Activated CD8-positive, alpha-beta memory T cell treated with anti-CD3 and anti-CD28 coated beads, Interleukin-2, amount 50 U/mL, for 24 hours (primary cell): ENCODE measurements around the gene SIM2.

Experiments used
- DNase-seq: peaks from one replicate; pipeline ENCODE4 v3.0.0-alpha.2; 2020; ENCODE audit errors: extremely low read depth

Gene SIM2

DNA sequence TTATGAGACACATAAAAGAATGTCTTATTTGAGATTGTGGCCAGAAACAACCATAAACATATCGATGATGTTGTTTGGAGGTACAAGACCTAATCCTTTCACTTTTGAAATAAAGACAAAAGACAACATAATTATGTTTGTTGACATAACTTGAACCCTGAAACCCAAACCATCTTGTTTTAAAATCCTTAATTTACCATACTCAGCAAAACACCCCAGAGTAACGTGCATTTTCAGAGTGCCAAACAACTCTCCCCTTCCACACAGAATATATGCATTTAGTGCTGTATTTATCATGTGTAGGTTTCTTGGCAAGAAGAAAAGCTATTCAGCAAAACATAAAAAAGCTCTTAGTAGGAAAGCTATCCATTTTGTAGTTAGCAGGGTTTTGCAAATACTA lies 17.5 kb downstream of the SIM2 start:
- DNase-seq: no peak

DNA sequence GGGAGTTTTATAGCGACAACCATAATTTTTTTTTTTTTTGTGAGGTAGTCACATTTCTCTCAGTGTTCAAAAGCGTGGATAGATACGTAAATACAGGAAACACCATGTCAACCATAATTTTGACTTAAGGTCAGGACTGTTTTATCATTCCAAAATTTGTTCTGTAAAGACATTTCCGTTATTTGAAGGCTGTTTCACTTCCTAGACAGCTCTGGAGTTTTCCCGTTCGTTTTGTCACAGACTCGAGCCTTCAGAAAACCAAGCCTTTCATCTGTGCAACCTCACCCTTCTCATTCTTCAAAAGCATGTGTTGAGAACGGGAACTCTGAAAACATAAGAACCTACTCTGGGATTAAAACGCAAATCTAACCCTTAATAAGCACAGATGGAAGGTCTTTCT lies 17.9 kb downstream of the SIM2 start:
- no peak for DNase-seq

DNA sequence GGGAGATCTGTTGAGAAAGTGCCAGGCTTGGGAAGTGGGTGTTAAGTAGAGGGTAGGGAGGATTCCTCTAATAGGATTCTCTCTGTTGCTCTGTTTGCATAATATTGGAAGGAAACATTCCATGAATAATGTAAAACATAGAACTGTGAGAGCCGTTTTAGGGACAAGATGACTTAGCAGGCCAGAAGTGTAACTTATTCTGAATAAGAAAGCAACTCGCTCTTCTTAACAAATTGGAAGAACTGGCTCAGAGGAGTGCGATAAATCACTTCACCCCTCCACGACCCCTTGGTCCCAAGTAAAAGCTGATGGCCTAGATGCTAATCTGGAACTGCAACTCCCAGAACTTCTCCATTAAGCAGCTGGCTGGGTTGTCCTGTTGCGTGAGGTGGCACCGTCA lies 19.1 kb downstream of the SIM2 start:
- no peak for DNase-seq

DNA sequence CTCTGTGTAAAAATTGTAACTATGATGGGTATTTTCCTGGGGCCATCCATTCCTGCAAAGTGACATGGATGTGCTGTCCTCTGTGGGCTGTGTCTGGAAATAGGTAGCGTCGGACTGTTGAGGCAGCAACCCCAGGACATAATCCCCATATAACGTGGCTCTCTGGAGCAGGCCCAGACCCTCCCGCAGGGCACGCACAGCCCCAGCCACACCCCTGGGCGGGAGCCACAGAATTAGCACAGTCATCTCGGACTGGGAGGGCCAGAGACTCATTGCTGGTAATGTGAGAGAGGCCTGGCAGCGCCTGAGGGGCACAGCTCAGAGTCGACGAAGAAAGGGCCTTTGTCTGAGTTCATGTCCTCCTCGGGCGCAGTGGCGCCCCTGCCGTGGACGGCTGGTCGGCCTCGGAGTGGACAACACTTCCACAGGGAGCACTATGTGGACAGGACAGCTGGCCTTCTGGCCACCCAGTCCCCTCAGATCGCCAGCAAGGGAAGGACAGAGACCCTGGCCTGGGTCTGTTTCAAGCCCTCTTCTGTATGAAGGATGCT lies 20.1 kb downstream of the SIM2 start:
- no peak for DNase-seq

DNA sequence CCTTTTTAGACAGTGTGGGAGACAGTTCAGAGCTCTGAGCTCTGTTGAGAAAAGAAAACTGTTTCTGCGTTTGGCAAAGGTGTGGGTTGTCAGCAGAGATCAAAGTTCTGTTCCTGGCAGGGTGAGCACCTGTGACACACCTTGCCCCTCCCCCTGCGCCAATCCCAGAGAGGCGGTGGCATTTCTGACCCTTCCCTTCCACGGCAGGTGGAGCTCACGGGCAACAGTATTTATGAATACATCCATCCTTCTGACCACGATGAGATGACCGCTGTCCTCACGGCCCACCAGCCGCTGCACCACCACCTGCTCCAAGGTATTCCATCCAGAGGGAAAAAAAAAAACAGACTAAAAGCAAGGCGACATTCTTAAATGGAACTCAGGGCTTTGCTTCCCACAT lies 20.7 kb downstream of the SIM2 start:
- no peak for DNase-seq

DNA sequence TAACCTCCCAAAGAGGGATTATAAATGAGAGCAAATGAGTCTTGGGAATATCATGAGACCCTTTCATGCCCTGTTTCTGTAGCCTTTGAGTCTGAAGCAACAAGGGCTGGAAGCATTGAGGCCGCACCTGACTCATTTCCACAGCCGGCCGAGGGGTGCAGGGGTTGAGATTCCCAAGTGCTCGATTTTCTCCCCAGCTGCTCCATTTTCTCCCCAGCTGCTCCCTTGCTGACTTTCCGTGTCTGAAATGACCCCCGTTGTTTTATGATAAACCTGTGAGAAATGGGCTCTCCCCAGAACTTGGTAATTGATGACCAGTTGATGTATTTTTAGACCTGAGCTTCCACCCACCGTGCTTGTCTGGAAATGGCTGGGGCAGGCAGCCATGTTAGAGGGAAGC lies 22.9 kb downstream of the SIM2 start:
- no peak for DNase-seq

DNA sequence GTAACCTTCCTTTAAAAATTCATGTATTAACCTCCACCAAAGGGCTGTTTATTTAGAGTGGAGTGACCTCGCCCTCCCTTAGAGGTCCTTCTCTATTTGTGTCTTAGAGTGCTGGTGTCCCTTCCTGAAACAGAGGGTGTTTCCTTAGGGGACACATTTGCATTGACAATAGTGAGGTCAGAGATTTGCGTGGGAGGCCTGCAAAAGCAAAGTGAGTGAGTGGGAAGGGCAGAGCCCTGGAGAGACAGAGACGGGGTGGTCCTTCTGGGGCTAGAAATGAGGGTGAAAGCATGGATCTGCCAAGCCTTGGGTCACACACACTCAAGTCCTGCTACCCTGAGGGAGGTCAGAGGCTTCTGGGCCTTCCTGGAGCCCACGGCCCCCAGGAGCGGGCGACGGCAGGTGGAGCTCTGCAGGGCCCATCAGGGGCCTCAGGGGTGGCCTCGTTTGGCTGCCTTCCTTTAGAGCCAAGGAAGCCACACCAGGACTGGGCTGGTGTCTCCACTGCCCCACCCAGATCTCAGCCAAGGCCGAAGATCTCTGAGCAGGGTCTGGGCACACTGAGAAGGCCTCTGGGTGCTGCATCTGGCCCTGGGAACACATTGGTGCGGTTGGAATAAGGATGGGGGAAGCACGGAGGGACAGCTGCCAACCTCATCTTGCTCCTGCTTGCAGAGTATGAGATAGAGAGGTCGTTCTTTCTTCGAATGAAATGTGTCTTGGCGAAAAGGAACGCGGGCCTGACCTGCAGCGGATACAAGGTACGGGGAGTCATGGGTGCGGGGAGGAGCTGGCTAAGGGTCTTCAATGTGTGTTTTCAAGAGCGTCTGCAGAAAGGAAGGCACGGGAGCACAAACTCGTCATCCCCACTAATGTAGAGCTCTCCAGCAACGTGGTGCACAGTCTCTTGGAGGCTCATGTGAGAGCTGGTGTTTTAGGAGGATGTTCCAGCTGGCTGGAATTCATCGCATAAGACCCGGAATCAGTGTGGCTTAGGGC lies 23.8 kb downstream of the SIM2 start:
- no peak for DNase-seq

DNA sequence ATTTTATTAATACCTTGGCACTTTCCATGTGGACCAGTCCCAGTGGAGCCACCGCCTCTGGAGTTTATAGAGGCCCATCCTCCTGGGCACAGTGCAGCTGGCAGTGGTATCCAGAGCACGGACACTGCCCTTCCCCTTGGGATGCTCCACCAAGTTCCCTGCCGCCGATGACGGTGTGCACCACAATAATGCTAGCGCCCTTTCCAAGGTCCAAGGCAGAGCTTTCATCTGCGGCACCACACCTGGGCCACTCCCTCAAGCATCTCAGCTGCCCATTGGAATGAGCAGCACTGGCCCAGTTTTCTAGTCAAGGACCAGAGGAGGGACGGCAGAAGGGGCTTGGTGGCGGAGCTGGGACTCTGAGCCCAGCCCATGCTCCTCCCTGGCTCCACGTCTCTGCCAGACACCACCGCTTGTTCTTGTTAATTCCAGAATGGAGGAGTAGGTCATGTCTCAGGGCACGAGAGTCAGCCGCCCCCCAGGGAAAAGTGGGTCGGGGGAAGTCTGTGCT lies 24.5 kb downstream of the SIM2 start:
- DNase-seq: no peak

DNA sequence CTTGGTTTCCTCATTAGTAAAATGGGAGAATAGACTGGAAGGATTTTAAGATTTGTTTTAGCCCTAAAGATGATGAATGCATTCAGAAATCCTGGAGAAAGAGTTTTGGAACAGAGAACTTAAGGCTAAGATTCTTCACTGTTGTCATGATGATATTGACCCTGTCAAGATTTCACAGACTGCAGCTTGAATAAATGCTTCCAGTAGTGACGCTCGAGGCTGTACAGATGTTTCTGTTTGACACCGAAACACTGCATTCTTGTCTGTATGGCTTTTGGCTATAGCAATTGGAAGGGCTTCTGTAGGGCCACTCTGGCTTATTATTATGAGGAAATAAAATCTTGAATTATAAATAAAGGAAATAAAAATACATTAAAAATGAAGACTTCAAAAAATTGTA lies 25.7 kb downstream of the SIM2 start:
- DNase-seq: no peak

DNA sequence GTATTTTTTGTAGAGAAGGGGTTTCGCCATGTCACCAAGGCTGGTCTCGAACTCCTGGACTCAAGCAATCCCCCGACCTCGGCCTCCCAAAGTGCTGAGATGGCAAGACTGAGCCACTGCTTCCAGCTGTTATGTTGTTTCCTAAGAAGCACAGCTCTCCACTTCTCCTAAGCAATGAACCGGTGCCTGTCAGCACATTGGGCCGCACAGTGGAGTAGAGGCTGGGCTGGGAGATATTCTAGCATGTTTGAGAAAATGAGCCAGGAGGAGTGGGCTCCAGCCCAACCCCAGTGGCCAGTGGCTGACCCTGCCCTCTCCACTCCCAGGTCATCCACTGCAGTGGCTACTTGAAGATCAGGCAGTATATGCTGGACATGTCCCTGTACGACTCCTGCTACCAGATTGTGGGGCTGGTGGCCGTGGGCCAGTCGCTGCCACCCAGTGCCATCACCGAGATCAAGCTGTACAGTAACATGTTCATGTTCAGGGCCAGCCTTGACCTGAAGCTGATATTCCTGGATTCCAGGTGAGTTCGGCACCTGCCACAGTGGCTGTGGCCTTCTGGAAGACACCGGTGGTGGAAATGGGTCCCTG lies 27.0 kb downstream of the SIM2 start:
- no peak for DNase-seq

DNA sequence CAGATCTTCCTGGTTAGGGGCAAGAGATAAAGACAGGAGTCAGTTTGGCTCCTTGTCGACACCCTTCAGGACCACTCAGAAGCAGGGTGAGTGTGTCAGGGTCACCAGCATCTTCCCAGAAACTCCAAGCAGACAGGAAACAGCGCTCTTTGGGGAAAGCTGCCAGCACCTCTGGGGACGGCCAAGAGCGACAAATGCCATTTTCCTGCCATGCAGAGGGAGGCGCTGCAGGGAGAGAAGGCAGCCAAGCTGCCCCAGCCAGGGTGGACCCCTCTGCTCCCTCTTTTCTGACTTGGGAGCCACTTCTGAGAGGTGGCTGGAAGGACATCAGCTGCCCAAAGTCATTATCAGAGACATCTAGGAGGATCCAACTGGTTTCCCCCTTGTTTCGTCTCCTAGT lies 29.0 kb downstream of the SIM2 start:
- no peak for DNase-seq

DNA sequence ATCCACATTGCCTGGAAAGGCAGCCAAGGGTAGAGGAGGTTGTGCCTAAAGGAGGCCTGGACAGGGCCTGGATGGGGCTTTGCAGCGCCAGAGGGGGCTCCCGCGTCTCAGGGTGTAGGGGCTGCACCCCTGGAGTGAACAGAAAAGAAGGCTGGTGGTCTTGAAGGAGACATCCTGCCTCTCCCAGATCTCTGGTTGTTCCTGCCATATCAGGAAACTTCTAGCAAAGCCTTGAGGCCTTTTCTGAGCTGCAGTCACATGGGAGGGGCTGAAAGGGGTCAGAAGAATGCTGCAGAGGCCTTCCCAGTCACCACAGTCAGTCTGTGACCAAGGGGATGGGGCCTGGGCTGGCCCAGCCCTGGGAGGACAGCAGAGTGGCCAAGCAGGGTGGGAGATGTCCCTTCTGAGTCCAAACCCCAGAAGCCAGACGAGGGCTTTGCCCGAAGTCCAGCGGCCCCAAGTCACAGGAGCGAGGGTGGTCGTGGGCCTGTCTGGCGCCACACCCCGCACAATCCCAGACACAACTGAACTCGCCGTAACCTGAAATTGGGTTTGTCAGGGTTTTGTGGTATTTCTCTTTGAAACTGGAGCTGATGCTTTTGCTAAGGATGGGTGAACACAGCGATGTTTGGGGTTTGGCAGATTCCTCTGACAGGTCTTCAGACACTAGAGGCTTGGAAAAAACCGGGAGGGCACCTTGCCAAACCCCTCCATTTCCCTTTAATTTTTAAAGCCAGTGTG lies 29.6 kb downstream of the SIM2 start:
- DNase-seq: no peak

DNA sequence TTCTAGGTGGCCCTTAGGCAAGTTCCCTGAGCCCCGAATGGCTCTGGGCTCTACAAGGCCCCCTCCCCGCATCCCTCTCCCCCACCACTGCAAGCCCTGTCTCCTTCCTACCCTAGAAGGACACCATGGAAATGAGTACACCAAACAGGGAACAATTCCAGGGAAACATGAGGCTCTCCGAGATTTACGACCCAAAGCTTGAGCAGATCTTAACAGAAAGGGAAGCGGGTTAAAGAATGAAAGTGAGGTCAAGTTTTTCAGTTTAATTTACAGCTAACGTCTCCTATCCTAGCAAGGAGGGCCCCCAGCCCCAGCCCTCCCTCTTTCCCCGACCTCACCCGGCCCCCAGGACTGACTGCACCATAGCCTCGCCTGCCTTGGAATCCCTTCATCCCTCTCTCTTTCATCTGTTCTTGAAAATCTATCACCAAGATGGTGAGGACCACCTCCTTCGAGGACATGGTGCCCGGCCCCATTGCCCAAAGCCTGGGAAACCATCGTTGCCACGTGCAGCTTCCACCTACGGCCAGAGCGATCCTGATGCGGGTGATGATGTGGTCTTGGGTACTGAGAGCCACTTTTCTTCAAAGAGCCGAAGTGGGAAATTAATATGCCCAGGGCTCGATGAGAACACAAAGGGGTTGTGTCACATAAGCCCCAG lies 30.5 kb downstream of the SIM2 start:
- no peak for DNase-seq

DNA sequence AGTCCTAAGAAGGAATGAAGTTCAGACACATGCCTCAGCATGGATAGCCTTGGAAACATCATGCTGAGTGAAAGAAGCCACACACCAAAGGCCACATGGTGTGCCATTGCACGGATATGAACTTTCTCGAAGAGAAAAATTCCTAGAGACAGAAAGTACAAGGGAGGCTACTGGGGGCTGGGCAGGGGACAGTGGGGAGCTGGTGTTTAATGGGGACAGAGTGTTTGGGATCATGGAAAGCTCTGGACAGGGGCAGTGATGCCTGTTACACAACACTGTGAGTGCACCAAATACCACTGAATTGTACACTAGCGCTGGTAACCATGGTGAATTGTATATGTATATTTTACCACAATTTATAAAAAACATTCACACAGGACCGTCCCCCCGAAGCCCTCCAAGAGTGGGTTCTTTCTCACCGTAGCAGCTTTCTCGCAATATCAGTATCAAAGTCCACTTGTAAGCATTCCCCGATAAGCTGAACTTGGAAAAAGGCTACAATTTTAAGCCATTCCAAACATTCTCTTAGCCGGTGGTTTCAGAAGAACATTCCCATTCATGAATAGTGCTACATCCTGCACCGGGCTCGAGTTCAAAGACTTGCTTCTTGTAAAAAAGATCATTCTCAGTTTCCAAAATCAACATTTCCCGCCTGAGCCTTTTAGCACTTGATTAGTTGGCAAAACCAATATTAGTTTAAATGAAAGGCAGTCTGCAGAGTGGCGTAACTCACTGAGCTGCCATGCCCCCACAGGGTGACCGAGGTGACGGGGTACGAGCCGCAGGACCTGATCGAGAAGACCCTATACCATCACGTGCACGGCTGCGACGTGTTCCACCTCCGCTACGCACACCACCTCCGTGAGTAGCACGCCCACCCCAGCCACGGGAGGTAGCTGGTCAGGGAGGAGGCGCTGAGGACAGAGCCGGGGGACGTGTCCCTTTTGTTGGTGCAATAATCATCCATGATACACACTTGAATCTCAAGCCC lies 31.7 kb downstream of the SIM2 start:
- DNase-seq: no peak

DNA sequence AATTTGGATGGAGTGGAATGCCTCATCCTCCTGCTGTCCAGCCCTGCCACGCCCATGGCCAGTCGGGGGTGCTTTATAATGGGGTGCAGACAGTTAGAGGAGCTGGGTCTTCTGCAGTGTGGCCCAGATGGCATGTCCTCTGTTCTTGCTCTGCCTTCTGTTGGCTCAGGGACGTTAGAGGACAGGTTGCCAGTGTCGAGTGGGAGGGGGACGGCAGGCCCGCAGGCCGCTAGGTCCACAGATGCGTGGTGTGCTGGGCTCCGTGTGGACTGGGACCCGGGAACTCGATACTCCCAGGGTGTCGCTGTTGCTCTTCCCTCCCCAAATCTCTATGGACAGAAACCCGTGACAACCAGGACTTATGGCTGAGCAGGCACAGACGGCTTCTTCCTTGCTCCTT lies 33.3 kb downstream of the SIM2 start:
- no peak for DNase-seq

DNA sequence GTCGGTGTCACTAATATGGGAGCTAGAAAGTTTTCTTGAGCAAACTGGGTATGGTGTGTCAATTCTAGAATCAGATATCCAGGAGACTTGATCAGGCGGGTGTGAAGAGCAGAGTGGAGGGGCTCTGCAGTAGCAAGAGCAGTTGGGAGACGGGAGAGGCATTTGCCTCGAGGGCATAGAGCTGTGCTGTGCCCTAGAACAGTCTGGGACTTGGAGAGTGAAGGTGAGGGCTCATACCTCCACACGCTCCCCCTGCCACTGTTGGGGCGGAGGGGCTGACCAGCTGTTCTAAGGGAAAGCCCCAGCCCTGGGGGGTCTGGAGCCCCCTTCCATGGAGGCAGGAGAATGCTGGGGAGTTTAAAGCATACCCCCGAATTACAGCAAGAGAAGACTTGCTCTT lies 33.8 kb downstream of the SIM2 start:
- no peak for DNase-seq

DNA sequence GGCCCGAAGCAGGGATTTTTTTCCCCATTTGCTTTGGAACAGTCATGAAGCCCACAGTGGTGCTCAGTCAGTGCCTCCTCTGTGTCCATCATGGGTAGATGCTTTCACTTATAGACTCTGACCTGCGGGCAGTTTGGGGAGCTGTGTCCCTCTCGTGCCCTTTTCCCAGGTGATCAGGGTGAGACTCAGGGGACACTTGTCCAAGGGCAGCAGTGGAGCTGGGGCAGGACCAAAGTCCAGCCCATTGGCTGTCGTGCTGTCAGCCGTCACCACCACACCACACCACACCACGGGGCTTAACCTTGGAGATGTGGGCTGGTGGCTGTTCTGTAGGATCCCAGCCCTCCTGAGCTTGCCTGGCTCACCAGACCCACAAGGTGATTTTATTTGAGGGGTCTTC lies 34.9 kb downstream of the SIM2 start:
- DNase-seq: no peak

DNA sequence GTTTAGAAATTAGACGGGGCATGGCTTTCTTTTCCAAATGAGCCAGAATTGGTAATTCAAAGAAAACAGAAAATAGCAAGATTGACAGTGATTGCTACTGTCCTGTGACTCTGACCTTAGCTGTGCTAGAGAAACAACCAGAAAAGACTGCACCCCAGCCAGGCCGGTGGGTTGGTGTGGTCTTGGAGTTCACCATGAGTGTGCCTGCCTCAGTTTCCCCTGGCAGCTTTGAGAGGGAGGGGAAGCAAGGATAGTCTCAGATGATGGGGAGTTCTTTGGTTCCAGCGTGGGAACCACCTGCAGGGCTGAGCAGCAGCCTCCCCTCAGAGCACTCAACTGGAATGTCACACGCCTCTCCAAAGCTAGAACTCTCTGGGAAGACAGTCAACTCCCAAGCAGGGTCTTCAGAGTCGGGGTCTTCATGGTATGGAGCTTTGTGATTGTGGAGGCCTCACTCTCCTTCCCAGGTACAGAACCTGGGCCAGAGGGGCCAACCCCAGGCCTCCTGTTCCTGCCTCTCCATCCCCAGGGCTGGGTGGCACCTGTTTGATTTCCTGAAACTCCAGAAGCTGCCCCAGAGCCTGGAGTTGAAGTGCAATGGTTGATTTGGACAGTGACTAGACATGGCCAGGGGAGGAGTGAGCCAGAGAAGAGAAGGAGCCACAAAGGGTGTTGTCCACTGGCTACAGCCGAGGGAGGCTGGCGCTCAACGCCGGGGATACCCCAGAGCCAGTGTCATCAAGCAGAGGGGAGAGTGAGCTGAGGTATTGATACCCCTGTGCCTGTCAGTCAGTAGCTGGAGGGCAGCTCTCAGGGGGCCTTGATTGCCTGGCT lies 35.7 kb downstream of the SIM2 start:
- DNase-seq: no peak

DNA sequence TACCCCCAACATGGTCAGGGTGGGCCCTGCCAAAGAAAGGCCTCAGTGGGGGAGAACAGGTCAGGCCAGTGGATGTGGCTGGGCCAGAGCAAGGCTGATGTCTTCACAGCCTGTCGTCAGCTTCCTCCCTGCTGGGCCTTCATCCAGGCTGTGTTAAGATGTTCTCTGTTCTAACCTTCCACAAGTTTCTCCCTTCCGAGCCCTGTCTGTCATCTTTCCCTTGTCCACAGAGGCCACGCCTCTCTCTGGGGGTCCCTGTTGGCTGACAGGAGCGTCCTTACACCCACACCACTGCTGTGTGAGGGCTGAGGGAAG lies 36.2 kb downstream of the SIM2 start:
- no peak for DNase-seq
